Upper lobe of left lung (tissue), 6 donors: ENCODE results near the gene NCOA4. TPM values are rescaled to one million over a fixed set of nuclear protein-coding genes. Genes with fewer than 3 reads are reported as not detected.

ENCODE experiments used
- ATAC-seq, 2 donors: fragments of 200-7000 bp; cut with Tn5 transposase; one replicate each; pipeline ENCODE4 v1.9.1; 2022; ENCODE audit warnings: mild to moderate bottlenecking in 2 of 2, moderate library complexity in 2 of 2; ENCODE audit not compliant: low FRiP score in 2 of 2
- DNase-seq, 2 donors: peaks; one replicate each; pipeline ENCODE4 v3.0.0-alpha.2; 2019 to 2020
- H3K27ac ChIP-seq, 4 donors: fragments of 200-600 bp; sonication (generic); one replicate each; pipeline ENCODE4 v1.5.1; 2016 to 2019
- H3K27me3 ChIP-seq, 4 donors: fragments of 200-600 bp; sonication (generic); one replicate each; pipeline ENCODE4 v1.5.1; 2017 to 2019
- H3K36me3 ChIP-seq, 4 donors: fragments of 200-600 bp; sonication (generic); one replicate each; pipeline ENCODE4 v1.5.1; 2016 to 2019
- H3K4me1 ChIP-seq, 4 donors: fragments of 200-600 bp; sonication (generic); one replicate each; pipeline ENCODE4 v1.5.1; 2018 to 2019
- H3K4me3 ChIP-seq, 4 donors: fragments of 200-600 bp; sonication (generic); one replicate each; pipeline ENCODE4 v1.5.1; 2017 to 2019; ENCODE audit warnings: mild to moderate bottlenecking in 2 of 4, moderate library complexity in 1 of 4
- H3K9me3 ChIP-seq, 4 donors: fragments of 200-600 bp; sonication (generic); one replicate each; pipeline ENCODE4 v1.5.1; 2018 to 2019
- EP300 ChIP-seq, 4 donors: sonication (generic); formaldehyde crosslinking; IDR thresholded peaks; one replicate each; pipeline ENCODE4 v1.5.1; 2017; ENCODE audit warnings: antibody characterized with exemption in 4 of 4, control low read depth in 2 of 4
- POLR2A ChIP-seq, 4 donors: fragments of 450-650 bp; IDR thresholded peaks; one replicate each; pipeline ENCODE4 v1.5.1; 2016 to 2017; ENCODE audit warnings: antibody characterized with exemption in 4 of 4, mild to moderate bottlenecking in 2 of 4
- POLR2AphosphoS5 ChIP-seq, 2 donors: sonication (generic); formaldehyde crosslinking; IDR thresholded peaks; one replicate each; pipeline ENCODE4 v1.5.1; 2017; ENCODE audit warnings: antibody characterized with exemption in 2 of 2
- WGBS, 2 donors: methylation state at CpG; one replicate each; pipeline ENCODE4 v1.1.5; 2017 to 2018; 5-methylcytosine and 5-hydroxymethylcytosine counted together
- total RNA-seq, 6 donors: library from RNA; depleted of rRNA in 4 of 6; stranded (reverse); fragments of >200 nt in 4 of 6; gene quantifications; one replicate each; pipeline versions ENCODE4 v1.1.0 to v1.2.1, GENCODE V29; 2016 to 2021
- TF ChIP-seq, protein P1 (sequence below), 6 experiments: fragments of 450-650 bp in 4 of 6; fragments of 200-600 bp in 2 of 6; sonication (generic) in 2 of 6; IDR thresholded peaks; one replicate each; pipeline ENCODE4 v1.5.1; 2016 to 2019; ENCODE audit warnings: antibody characterized with exemption in 6 of 6
- donor health status: DM: no; HTN: no; CAD: no; lungs with moderate emphysema.
- donor health status: DM: no; HTN: yes; CAD: no; lungs with severe emphysema.

NCOA4 gene
- total RNA-seq, 6 donors from 2014 or later = 57.6 to 184 (median 144) TPM

DNA sequence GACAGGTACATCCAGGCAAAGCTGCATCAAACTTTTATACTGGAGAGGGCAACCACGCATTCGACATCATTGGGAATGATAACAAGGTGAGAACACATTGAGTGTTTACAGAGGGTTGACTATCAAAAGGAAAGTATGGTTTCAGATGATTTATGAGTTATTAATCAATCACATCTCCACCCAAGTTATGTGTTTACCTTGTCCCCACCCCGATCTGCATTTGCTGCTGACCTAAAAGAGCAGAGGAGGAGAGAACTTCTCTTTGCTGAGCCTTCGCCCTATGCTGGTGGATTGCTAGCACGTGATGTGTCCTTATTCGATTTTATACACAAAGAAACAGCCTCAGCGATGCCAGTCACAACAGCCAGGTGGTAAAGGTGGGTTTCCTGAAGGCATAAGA, 15.8 kb upstream of the NCOA4 start, which contains the start of gene MSMB:
MSMB (minus strand) TSS at position 9 of the 400 bp plus-strand sequence. CDS start 32 bp downstream, outside the sequence.
- TF ChIP-seq, protein P1, sequence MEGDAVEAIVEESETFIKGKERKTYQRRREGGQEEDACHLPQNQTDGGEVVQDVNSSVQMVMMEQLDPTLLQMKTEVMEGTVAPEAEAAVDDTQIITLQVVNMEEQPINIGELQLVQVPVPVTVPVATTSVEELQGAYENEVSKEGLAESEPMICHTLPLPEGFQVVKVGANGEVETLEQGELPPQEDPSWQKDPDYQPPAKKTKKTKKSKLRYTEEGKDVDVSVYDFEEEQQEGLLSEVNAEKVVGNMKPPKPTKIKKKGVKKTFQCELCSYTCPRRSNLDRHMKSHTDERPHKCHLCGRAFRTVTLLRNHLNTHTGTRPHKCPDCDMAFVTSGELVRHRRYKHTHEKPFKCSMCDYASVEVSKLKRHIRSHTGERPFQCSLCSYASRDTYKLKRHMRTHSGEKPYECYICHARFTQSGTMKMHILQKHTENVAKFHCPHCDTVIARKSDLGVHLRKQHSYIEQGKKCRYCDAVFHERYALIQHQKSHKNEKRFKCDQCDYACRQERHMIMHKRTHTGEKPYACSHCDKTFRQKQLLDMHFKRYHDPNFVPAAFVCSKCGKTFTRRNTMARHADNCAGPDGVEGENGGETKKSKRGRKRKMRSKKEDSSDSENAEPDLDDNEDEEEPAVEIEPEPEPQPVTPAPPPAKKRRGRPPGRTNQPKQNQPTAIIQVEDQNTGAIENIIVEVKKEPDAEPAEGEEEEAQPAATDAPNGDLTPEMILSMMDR (IDR thresholded peaks at IDR 0.05) = no peak
- no peak for TF ChIP-seq EP300 (IDR thresholded peaks at IDR 0.05)
- TF ChIP-seq POLR2A (IDR thresholded peaks at IDR 0.05) = no peak
- TF ChIP-seq POLR2AphosphoS5 (IDR thresholded peaks at IDR 0.05) = no peak
- Histone ChIP-seq H3K9me3 (no peaks in the 10 kb centered on the region), H3K27me3 (no peaks in the 10 kb centered on the region), H3K36me3 (no peaks in the 10 kb centered on the region), H3K4me3 (no peak within 1 kb of the TSS), H3K4me1 (no peaks in the 10 kb centered on the region), H3K27ac (no peak within 1 kb of the TSS)
- 81 to 83% methylated on average over 7 of the region's 7 CpGs for WGBS, 2 donors
- no peak for ATAC-seq
- DNase-seq = no peak

DNA sequence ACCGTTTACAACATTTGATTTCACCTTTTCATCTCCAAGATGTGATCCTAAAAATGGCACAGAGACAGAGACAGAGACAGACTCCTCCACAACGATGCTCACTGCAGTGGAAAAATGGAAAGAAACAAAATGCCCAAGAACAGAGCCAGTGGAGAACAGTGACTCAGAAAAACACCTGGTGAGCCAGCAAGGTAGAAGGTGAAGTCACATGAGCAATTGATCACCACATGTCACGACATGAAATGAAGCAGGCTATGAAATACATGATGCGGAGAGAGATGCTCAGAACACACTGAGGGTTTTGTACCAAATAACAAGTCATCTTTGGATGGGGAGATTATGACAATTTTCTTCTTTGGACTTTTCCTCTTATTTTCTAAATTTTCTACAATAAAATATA, 12.1 kb upstream of the NCOA4 start:
- Histone ChIP-seq H3K27me3 (no peaks in the 10 kb centered on the region), H3K9me3 (no peaks in the 10 kb centered on the region), H3K27ac (no peak overlapping the region), H3K36me3 (no peaks in the 10 kb centered on the region), H3K4me3 (no peak overlapping the region), H3K4me1 (no peaks in the 10 kb centered on the region)
- TF ChIP-seq POLR2AphosphoS5 (IDR thresholded peaks at IDR 0.05) (no peak), POLR2A (IDR thresholded peaks at IDR 0.05) (no peak), EP300 (IDR thresholded peaks at IDR 0.05) (no peak)
- TF ChIP-seq, protein P1 (IDR thresholded peaks at IDR 0.05) = no peak
- ATAC-seq = no peak
- DNase-seq = no peak
- 68 to 69% methylated on average over 4 of the region's 4 CpGs for WGBS, 2 donors

DNA sequence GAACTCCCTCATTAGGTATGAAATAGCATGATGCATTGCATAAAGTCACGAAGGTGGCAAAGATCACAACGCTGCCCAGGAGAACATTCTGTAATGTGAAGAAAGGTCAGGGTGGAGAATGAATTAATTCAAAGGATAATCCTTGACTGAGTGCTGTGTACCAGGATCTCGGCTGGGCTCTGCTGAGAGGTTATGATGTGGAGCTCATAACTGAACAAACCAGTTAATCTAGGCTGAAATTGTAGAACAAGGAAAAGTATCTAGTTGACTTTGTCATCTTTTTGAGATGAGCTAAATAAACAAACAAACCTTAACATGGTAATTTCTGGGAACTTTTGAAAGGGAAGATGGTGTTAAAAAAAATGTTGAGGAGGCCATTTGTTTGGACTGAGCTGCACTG, 9.6 kb upstream of the NCOA4 start:
- H3K27ac ChIP-seq = no peak overlapping the region
- ATAC-seq (no peak), DNase-seq (no peak)
- no peak overlapping the region for H3K4me3 ChIP-seq
- H3K27me3 ChIP-seq = no peaks in the 10 kb centered on the region
- WGBS, 2 donors = 75 to 77% methylated on average over 3 of the region's 3 CpGs
- H3K4me1 ChIP-seq = no peaks in the 10 kb centered on the region
- no peaks in the 10 kb centered on the region for H3K36me3 ChIP-seq
- TF ChIP-seq, protein P1 (IDR thresholded peaks at IDR 0.05) = no peak
- no peak for TF ChIP-seq POLR2AphosphoS5 (IDR thresholded peaks at IDR 0.05)
- H3K9me3 ChIP-seq = no peaks in the 10 kb centered on the region

DNA sequence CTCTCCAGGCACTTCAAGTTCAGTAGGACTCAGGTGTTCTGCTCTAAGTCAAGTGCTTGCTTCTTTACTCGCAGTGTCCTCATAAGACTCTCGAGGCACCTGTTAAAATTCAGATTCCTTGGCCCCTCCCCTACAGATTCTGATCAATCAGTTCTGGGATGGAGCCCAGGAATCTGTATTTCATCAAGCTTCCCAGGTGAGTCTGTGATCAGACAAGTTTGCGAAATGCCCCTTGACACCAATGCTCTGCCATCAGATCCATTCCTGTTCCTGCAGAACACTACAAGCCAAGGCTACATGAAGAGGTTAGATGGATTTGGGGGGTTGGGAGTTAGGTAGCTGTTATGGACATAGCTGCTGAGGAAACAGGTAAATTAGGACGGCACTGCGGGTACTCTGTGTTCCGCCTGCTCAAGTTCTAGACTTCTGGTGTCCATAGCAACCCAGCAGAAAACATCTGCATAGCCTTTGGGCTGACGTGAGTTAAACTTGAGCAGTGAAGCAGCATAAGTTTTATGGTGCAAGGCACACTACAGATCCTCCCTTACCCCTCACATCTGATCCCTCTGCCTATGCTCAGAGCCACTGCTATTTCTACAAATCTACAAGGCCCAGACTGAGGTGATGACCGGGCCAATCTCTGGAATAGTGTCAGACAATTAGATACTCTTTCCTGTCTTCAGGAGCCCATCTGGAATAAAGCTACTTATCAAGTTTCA, 6.8 kb upstream of the NCOA4 start:
- Histone ChIP-seq H3K4me3 (no peak overlapping the region), H3K27ac (no peak overlapping the region), H3K9me3 (no peaks in the 10 kb centered on the region), H3K27me3 (no peaks in the 10 kb centered on the region), H3K4me1 (no peaks in the 10 kb centered on the region), H3K36me3 (no peaks in the 10 kb centered on the region)
- DNase-seq (no peak), ATAC-seq (no peak)
- whole genome bisulfite sequencing, 2 donors = 93 to 94% methylated on average over 7 to 8 of the region's 8 CpGs
- no peak for TF ChIP-seq EP300 (IDR thresholded peaks at IDR 0.05)
- TF ChIP-seq POLR2AphosphoS5 (IDR thresholded peaks at IDR 0.05) = no peak
- TF ChIP-seq, protein P1 (IDR thresholded peaks at IDR 0.05) = no peak
- TF ChIP-seq POLR2A (IDR thresholded peaks at IDR 0.05) = no peak
